Lung (tissue), 12 donors: ENCODE results near the gene ACIN1. TPM values are rescaled to one million over a fixed set of nuclear protein-coding genes. Genes with fewer than 3 reads are reported as not detected.

Experiments used
- ATAC-seq: fragments of 200-7000 bp; cut with Tn5 transposase; one replicate; pipeline ENCODE4 v1.9.1; 2020; ENCODE audit warnings: moderate number of reproducible peaks; ENCODE audit not compliant: insufficient read depth, low FRiP score
- DNase-seq, 3 donors: peaks; one replicate each; pipeline ENCODE4 v3.0.0-alpha.2; 2013 to 2017
- H3K27ac ChIP-seq, 2 donors: one replicate each; pipeline ENCODE4 v1.5.1; 2013; ENCODE audit warnings: mild to moderate bottlenecking in 2 of 2, moderate library complexity in 2 of 2, control low read depth in 1 of 2, inconsistent platforms in 1 of 2, low read depth in 1 of 2, low read length in 1 of 2
- H3K27me3 ChIP-seq, 3 donors: one replicate each; pipeline ENCODE4 v1.5.1; 2013; ENCODE audit warnings: low read length in 2 of 3; ENCODE audit not compliant: control insufficient read depth in 3 of 3, insufficient read depth in 3 of 3
- H3K36me3 ChIP-seq, 4 donors: one replicate each; pipeline ENCODE4 v1.5.1; 2013; ENCODE audit warnings: low read length in 4 of 4, mild to moderate bottlenecking in 1 of 4, moderate library complexity in 1 of 4; ENCODE audit not compliant: control insufficient read depth in 4 of 4, insufficient read depth in 4 of 4
- H3K4me1 ChIP-seq, 5 donors: one replicate each; pipeline ENCODE4 v1.5.1; 2013; ENCODE audit warnings: low read length in 5 of 5, mild to moderate bottlenecking in 2 of 5, moderate library complexity in 1 of 5; ENCODE audit not compliant: control insufficient read depth in 5 of 5, insufficient read depth in 5 of 5
- H3K4me3 ChIP-seq: one replicate; pipeline ENCODE4 v1.5.1; 2013; ENCODE audit warnings: mild to moderate bottlenecking, control low read depth, moderate library complexity
- H3K9ac ChIP-seq, 2 donors: one replicate each; pipeline ENCODE4 v1.5.1; 2013; ENCODE audit warnings: low read length in 2 of 2, control low read depth in 1 of 2; ENCODE audit not compliant: insufficient read depth in 1 of 2
- H3K9me3 ChIP-seq, 4 donors: one replicate each; pipeline ENCODE4 v1.5.1; 2013; ENCODE audit warnings: low read length in 3 of 4, mild to moderate bottlenecking in 1 of 4, moderate library complexity in 1 of 4; ENCODE audit not compliant: control insufficient read depth in 4 of 4, insufficient read depth in 3 of 4
- WGBS, 2 donors: extraction: QIAGEN DNeasy Blood & Tissue Kit; methylation state at CpG; one replicate each; pipeline ENCODE4 v1.1.7; 2013; 5-methylcytosine and 5-hydroxymethylcytosine counted together
- polyA plus RNA-seq, 2 donors: library from polyadenylated mRNA; stranded (reverse); fragments of 200-250 nt; gene quantifications; one replicate each; pipeline ENCODE4 v1.2.1, GENCODE V29; 2013
- total RNA-seq, 2 donors: library from RNA; depleted of rRNA in 1 of 2; stranded (reverse); fragments of >200 nt in 1 of 2; gene quantifications; one replicate each; pipeline ENCODE4 v1.2.1, GENCODE V29; 2014 to 2021
- TF ChIP-seq, protein P1 (sequence below): IDR thresholded peaks from 2 replicates; pipeline ENCODE4 v1.5.1; 2012; ENCODE audit warnings: mild to moderate bottlenecking; ENCODE audit errors: control extremely low read depth, extremely low read depth
- donor health status: control.
- donor health status: control.
- donor health status: Bipolar disorder and iron deficiency.
- donor health status: healthy.
- donor health status: DM: yes; HTN: yes; CAD: no.

ACIN1 gene
- total and polyA plus RNA-seq, 4 donors, result 76.3 to 154 (median 115) TPM

DNA sequence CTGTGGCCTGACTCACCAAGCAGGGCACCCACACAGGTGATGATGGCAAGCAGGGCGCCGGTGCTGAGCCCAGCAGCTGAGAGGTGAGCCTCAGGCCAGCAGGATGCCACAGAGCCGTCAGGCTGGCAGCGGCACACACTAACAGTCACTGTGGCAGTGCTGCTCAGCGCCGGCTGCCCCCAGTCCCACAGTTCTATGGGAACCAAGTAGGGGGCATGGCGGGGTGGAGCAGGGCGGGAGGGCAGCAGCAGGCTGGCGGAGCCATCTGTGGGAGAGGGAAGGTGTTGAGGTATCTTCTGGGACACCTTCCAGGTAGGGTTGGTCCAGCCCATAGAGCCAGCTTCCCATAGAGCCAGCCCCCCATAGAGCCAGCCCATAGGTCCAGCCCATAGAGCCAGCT lies 45.9 kb downstream of the ACIN1 start:
- Histone ChIP-seq H3K27ac (no peak overlapping the region), H3K4me1 (peaks cover 0 to 13% (median 9%) of the 10 kb centered on the region in 5 donors), H3K36me3 (peaks cover 0 to 6% (median under 1%) of the 10 kb centered on the region in 4 donors), H3K27me3 (no peaks in the 10 kb centered on the region), H3K9me3 (no peaks in the 10 kb centered on the region), H3K4me3 (no peak overlapping the region), H3K9ac (no peak overlapping the region)
- WGBS, 2 donors, result 96 to 98% methylated on average over 9 of the region's 9 CpGs
- TF ChIP-seq, protein P1, sequence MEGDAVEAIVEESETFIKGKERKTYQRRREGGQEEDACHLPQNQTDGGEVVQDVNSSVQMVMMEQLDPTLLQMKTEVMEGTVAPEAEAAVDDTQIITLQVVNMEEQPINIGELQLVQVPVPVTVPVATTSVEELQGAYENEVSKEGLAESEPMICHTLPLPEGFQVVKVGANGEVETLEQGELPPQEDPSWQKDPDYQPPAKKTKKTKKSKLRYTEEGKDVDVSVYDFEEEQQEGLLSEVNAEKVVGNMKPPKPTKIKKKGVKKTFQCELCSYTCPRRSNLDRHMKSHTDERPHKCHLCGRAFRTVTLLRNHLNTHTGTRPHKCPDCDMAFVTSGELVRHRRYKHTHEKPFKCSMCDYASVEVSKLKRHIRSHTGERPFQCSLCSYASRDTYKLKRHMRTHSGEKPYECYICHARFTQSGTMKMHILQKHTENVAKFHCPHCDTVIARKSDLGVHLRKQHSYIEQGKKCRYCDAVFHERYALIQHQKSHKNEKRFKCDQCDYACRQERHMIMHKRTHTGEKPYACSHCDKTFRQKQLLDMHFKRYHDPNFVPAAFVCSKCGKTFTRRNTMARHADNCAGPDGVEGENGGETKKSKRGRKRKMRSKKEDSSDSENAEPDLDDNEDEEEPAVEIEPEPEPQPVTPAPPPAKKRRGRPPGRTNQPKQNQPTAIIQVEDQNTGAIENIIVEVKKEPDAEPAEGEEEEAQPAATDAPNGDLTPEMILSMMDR, result no peak
- DNase-seq, result no peak
- ATAC-seq, result no peak

GRCh38 chr14:23047751-23048693 lies 46.9 kb downstream of the ACIN1 start:
- H3K36me3 ChIP-seq, result peaks cover 0 to 6% (median under 1%) of the 10 kb centered on the region in 4 donors
- no peak overlapping the region for H3K9ac ChIP-seq
- ATAC-seq (no peak), DNase-seq (no peak)
- H3K27ac ChIP-seq, result peak overlapping the region; percentile 29 to 51
- TF ChIP-seq, protein P1, result no peak
- no peaks in the 10 kb centered on the region for H3K27me3 ChIP-seq
- 77 to 78% methylated on average over 79 to 85 of the region's 85 CpGs for WGBS, 2 donors
- H3K9me3 ChIP-seq, result no peaks in the 10 kb centered on the region
- H3K4me1 ChIP-seq, result peaks cover 0 to 15% (median 10%) of the 10 kb centered on the region in 5 donors
- no peak overlapping the region for H3K4me3 ChIP-seq

GRCh38 chr14:23047034-23047634 lies 47.8 kb downstream of the ACIN1 start:
- H3K27ac ChIP-seq, result peak overlapping the region; percentile 7 to 29
- ATAC-seq (no peak), DNase-seq (peak in 1 of 3 donors; percentile 64)
- 68 to 69% methylated on average over 6 of the region's 6 CpGs for WGBS, 2 donors
- TF ChIP-seq, protein P1, result no peak
- H3K27me3 ChIP-seq, result no peaks in the 10 kb centered on the region
- no peaks in the 10 kb centered on the region for H3K9me3 ChIP-seq
- peaks cover 0 to 6% (median under 1%) of the 10 kb centered on the region in 4 donors for H3K36me3 ChIP-seq
- no peak overlapping the region for H3K9ac ChIP-seq
- peaks cover 0 to 15% (median 10%) of the 10 kb centered on the region in 5 donors for H3K4me1 ChIP-seq
- no peak overlapping the region for H3K4me3 ChIP-seq
